Measurements from ENCODE around the gene SMARCC2. TPM values are rescaled to one million over a fixed set of nuclear protein-coding genes. Genes with fewer than 3 reads are reported as not detected.

The SMARCC2 gene
- total RNA-seq, 1 experiment from 2014 or later = 129 TPM

- no peak for TF ChIP-seq TCF7L2 (IDR thresholded peaks at IDR 0.05; ENCODE audit: low read depth, low read length)
- TF ChIP-seq SIN3A (IDR thresholded peaks at IDR 0.05; ENCODE audit: borderline replicate concordance, insufficient read depth, low read depth, low read length) = no peak
- no peak for TF ChIP-seq CTCF (IDR thresholded peaks at IDR 0.05)
- no peak for TF ChIP-seq REST (IDR thresholded peaks at IDR 0.05; ENCODE audit: insufficient read depth in 1 of 2, low read depth in 2 of 2, low read length in 1 of 2)
- no peak for TF ChIP-seq POLR2AphosphoS5 (IDR thresholded peaks at IDR 0.05; ENCODE audit: low read depth, low read length)
- CTCF ChIA-PET = no interaction called here
- Histone ChIP-seq H3K27me3 (ENCODE audit: control insufficient read depth, insufficient read depth, low read length) (no peaks in the 10 kb centered on the region), H3K4me1 (ENCODE audit: control insufficient read depth, insufficient read depth, low read length) (peaks cover 28% of the 10 kb centered on the region), H3K9me3 (ENCODE audit: control insufficient read depth, insufficient read depth, low read depth, low read length) (no peaks in the 10 kb centered on the region), H3K4me3 (ENCODE audit: low read depth in 2 of 2, low read length in 2 of 2) (no peak overlapping the region), H3K27ac (ENCODE audit: low read length) (no peak overlapping the region), H3K36me3 (ENCODE audit: control insufficient read depth, insufficient read depth, low read length) (peaks cover 3% of the 10 kb centered on the region; the same call in 1 of the 2 replicates)
- in situ Hi-C loops (cut with HindIII; ENCODE audit: low pct_unique_long_range_greater_than_20kb, low sequenced_read_pairs) = no loop called here
- DNase-seq (ENCODE audit: low read depth, low spot score) = no peak
- ATAC-seq = no peak
- POLR2A ChIA-PET = interaction anchor here (0.6 kb wide), 2 partner anchors 57 to 150 kb away, joined by 3 to 5 read pairs; no protein-coding TSS in a partner anchor
- no TSS peak for BruUV-seq (replicated peaks)
- intact Hi-C loops (cut with micrococcal nuclease; ENCODE audit: unreplicated experiment) = no loop called here
Measured at GRCh38 chr12:56150563-56150962, 38.7 kb downstream of the SMARCC2 start.

GRCh38 chr12:56146492-56147460 is 42.5 kb downstream of the SMARCC2 start:
- in situ Hi-C loops (cut with HindIII; ENCODE audit: low pct_unique_long_range_greater_than_20kb, low sequenced_read_pairs) = no loop called here
- Histone ChIP-seq H3K27ac (ENCODE audit: low read length) (no peak overlapping the region), H3K4me3 (ENCODE audit: low read depth in 2 of 2, low read length in 2 of 2) (no peak overlapping the region), H3K27me3 (ENCODE audit: control insufficient read depth, insufficient read depth, low read length) (no peaks in the 10 kb centered on the region), H3K4me1 (ENCODE audit: control insufficient read depth, insufficient read depth, low read length) (peaks cover 9% of the 10 kb centered on the region; the same call in 1 of the 2 replicates), H3K36me3 (ENCODE audit: control insufficient read depth, insufficient read depth, low read length) (peaks cover 4% of the 10 kb centered on the region; the same call in 1 of the 2 replicates), H3K9me3 (ENCODE audit: control insufficient read depth, insufficient read depth, low read depth, low read length) (no peaks in the 10 kb centered on the region)
- no TSS peak for BruUV-seq (replicated peaks)
- DNase-seq (ENCODE audit: low read depth, low spot score) (no peak), ATAC-seq (no peak)
- CTCF ChIA-PET = no interaction called here
- no peak; the same call in 1 of the 2 replicates for TF ChIP-seq POLR2AphosphoS5 (IDR thresholded peaks at IDR 0.05; ENCODE audit: low read depth, low read length)
- TF ChIP-seq CTCF (IDR thresholded peaks at IDR 0.05) = no peak
- TF ChIP-seq TCF7L2 (IDR thresholded peaks at IDR 0.05; ENCODE audit: low read depth, low read length) = no peak
- no peak for TF ChIP-seq REST (IDR thresholded peaks at IDR 0.05; ENCODE audit: insufficient read depth in 1 of 2, low read depth in 2 of 2, low read length in 1 of 2)
- no peak for TF ChIP-seq SIN3A (IDR thresholded peaks at IDR 0.05; ENCODE audit: borderline replicate concordance, insufficient read depth, low read depth, low read length)
- POLR2A ChIA-PET = interaction anchor here (0.7 kb wide), 2 partner anchors 62 to 408 kb away, joined by 5 to 12 read pairs; no protein-coding TSS in a partner anchor
- intact Hi-C loops (cut with micrococcal nuclease; ENCODE audit: unreplicated experiment) = no loop called here

Measured in Panc1 (cell line).